ENCODE data around the gene RUBCNL. TPM values are rescaled to one million over a fixed set of nuclear protein-coding genes. Genes with fewer than 3 reads are reported as not detected.

RUBCNL gene
- total and polyA plus RNA-seq, 2 donors (not counting 3 experiments of a cell fraction or from before 2014, with no cell fraction given), result not detected

GRCh38 chr13:46403851-46404732 is 17.0 kb upstream of the RUBCNL start:
- no peak overlapping the region for H3K4me3 ChIP-seq (replicated peaks in 1 of 3; ENCODE audit: insufficient read depth in 1 of 3, low read depth in 1 of 3, low read length in 3 of 3)
- no peaks in the 10 kb centered on the region for H3K9me1 ChIP-seq (replicated peaks; ENCODE audit: control insufficient read depth, extremely low read depth, insufficient read depth, low read length)
- H3K79me2 ChIP-seq (ENCODE audit: control insufficient read depth, insufficient read depth, low read length), result no peaks in the 10 kb centered on the region
- ChIA-PET POLR2A (no interaction called here), CTCF (no interaction called here)
- no peaks in the 10 kb centered on the region for H3K36me3 ChIP-seq (ENCODE audit: control insufficient read depth in 2 of 2, extremely low read depth in 1 of 2, insufficient read depth in 2 of 2, low read length in 2 of 2)
- H3K4me1 ChIP-seq (ENCODE audit: control insufficient read depth, extremely low read depth, insufficient read depth, low read length), result no peaks in the 10 kb centered on the region
- H3K4me2 ChIP-seq (ENCODE audit: insufficient read depth, low read length), result no peak overlapping the region
- H3K27me3 ChIP-seq (ENCODE audit: control insufficient read depth in 2 of 2, insufficient read depth in 2 of 2, low read length in 2 of 2), result peaks cover 0 to 2% of the 10 kb centered on the region in 2 experiments
- H3K9me3 ChIP-seq (replicated peaks; ENCODE audit: control insufficient read depth, insufficient read depth, low read length), result no peaks in the 10 kb centered on the region
- dilution Hi-C loops (cut with MboI; ENCODE audit: extremely low pct_ligation_motif_present, low sequenced_read_pairs) (no loop called here), intact Hi-C loops (cut with micrococcal nuclease) (no loop called here)
- H2AFZ ChIP-seq (ENCODE audit: low read depth, low read length), result no peak overlapping the region
- BruUV-seq (replicated peaks), result no TSS peak
- no peak for FAIRE-seq
- no peaks in the 10 kb centered on the region for H4K20me1 ChIP-seq (replicated peaks; ENCODE audit: control insufficient read depth, extremely low read depth, insufficient read depth, low read length)
- H3K27ac ChIP-seq (ENCODE audit: insufficient read depth, low read depth, low read length), result no peak overlapping the region
- no peak for TF ChIP-seq JUN (IDR thresholded peaks at IDR 0.05; ENCODE audit: borderline replicate concordance, insufficient read depth, insufficient read length, low read depth)
- no peak for TF ChIP-seq POLR2A (IDR thresholded peaks at IDR 0.05; ENCODE audit: low read depth, low read length)
- TF ChIP-seq MAX (IDR thresholded peaks at IDR 0.05; ENCODE audit: insufficient read depth, insufficient read length), result no peak
- no peak for TF ChIP-seq FOS (IDR thresholded peaks at IDR 0.05; ENCODE audit: borderline replicate concordance, insufficient read depth, low read length)
- TF ChIP-seq CTCF (IDR thresholded peaks at IDR 0.05; ENCODE audit: extremely low read depth in 1 of 2, insufficient read depth in 1 of 2, low read depth in 1 of 2, low read length in 2 of 2), result no peak
- TF ChIP-seq MYC (IDR thresholded peaks at IDR 0.05; ENCODE audit: low read depth, low read length), result no peak
- no peak for TF ChIP-seq EZH2 (IDR thresholded peaks at IDR 0.05; ENCODE audit: borderline replicate concordance, low read depth, low read length, severe bottlenecking)
- no peak for TF ChIP-seq POLR2AphosphoS5 (IDR thresholded peaks at IDR 0.05; ENCODE audit: insufficient read depth, low read depth, low read length)
- TF ChIP-seq GATA2 (IDR thresholded peaks at IDR 0.05; ENCODE audit: insufficient read depth, insufficient read length, low read depth, low read length), result no peak
- DNase-seq (ENCODE audit: low read depth, low spot score), result no peak
- no peak overlapping the region for H3K9ac ChIP-seq (replicated peaks; ENCODE audit: extremely low read depth, insufficient read depth, low read length)
